ENCODE data around the gene PPP6R3. TPM values are rescaled to one million over a fixed set of nuclear protein-coding genes. Genes with fewer than 3 reads are reported as not detected.
A peak's percentile ranks its signal among the peaks of the same experiment; 100 is the strongest.
"Not testable (repeated sequence)": the region's sequence is repeated elsewhere in the genome, so short reads cannot be mapped to it uniquely, and the experiment has no call there.

Gene PPP6R3
- total RNA-seq, 1 experiment from 2014 or later = 133 TPM

DNA sequence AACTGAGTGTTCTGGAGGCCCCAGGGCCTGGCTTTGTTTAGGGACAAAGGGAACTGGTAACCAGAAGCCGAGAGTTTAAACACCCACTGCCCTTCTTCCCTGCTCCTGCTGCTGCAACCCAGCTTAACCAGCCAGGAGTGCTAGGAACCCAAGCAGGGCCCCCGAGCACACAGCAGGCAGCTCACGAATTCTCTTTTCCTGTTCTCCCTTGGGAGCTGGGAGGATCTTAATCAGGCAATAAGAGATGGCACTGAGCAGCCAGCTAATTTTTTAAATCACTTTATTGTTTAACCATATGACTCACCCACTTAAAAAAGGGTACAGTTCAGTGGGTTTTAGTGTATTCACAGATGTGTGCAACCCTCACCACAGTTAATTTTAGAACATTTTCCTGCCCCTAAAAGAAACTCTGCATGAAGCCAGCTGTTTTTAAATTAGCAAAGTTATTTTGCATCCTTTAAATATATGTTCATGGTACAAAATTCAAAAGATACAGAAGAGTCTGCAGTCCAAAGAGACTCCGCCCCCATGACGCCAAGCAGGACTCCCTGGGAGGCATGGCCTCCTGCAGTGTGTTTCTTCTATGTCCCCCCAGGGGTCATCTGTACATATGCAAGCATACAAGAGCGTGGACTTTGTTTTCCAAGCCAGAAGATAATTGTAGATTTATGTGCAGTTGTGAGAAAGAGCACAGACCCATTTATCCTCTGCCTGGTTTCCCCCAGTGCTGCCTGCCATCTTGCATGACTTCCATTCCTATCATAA lies 18.9 kb upstream of the PPP6R3 start:
- peak; percentile 55 for DNase-seq
- Histone ChIP-seq H3K4me3 (ENCODE audit: insufficient read depth, low read depth, low read length) (no peak overlapping the region), H3K27me3 (ENCODE audit: control insufficient read depth, insufficient read depth, low read length) (no peaks in the 10 kb centered on the region), H3K36me3 (replicated peaks; ENCODE audit: control insufficient read depth, insufficient read depth, low read length) (peaks cover 10% of the 10 kb centered on the region)

DNA sequence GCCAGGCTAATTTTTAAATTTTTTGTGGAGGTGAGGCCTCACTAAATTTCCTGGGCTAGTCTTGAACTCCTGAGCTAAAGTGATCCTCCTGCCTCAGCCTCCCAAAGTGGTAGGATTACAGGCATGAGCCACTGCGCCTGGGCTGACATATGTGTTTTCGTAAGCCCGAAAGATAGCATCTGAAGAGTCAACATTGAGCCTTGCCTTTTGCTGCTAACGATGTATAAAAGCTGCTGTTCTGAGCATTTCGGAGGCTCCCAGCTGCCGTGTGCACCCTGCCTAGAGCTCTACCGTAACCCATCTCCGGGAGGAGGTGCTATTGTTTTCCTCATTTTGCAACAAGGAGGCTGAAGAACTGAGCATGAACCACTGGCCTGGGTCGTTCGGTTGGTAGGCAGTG lies 18.1 kb upstream of the PPP6R3 start:
- DNase-seq = no peak
- no peak overlapping the region for H3K4me3 ChIP-seq (ENCODE audit: insufficient read depth, low read depth, low read length)
- H3K27me3 ChIP-seq (ENCODE audit: control insufficient read depth, insufficient read depth, low read length) = no peaks in the 10 kb centered on the region

DNA sequence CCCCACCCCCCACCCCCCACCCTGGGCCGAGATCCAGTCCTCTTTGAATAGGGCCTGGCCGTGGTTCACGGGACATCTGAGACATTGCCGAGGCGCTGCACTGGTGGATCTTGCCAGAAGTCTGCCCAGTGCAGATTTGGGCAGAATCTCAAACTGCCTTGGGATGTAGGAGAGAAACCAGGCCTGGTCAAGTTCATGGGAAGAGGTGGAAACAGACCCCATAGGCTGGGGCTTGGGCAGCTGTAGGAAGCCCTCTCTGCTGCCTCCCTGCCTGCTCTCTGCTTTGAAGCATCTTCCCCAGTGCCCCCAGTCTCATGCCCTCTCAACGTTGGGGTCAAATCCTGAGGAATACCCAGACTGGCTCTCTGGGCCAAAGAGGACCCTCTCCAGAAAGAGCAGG lies 16.0 kb upstream of the PPP6R3 start:
- Histone ChIP-seq H3K27me3 (ENCODE audit: control insufficient read depth, insufficient read depth, low read length) (no peaks in the 10 kb centered on the region), H3K4me3 (ENCODE audit: insufficient read depth, low read depth, low read length) (no peak overlapping the region), H3K36me3 (replicated peaks; ENCODE audit: control insufficient read depth, insufficient read depth, low read length) (peaks cover 9% of the 10 kb centered on the region)
- no peak for DNase-seq

More for the DNA sequence above, 18.1 kb upstream of the PPP6R3 start:
- peaks cover 11% of the 10 kb centered on the region for H3K36me3 ChIP-seq (replicated peaks; ENCODE audit: control insufficient read depth, insufficient read depth, low read length)

DNA sequence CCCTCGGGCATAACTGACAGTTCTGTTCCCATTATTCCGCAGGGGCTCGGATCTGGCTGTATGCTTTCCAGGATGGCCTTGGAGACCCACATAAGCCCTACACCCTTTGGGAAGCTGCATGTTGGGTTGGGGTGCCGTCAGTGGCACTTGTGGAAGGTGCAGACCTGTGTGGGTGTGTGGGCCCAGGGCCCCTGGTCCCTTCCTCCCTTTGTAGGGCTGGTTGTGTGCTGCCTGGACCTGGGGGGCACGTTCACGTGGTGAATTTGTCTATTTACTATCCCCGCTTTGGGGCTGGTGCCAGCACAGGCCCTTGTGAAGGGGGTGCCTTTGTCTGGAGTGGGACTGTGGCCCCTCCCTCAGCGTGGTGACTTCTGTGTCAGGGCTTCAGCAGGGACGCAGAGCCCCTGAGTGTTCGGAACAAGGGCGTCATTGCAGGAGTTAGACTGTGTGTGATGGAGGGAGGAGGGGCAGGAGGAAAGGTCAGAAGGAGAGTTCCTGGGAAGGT lies 15.0 kb upstream of the PPP6R3 start:
- Histone ChIP-seq H3K27me3 (ENCODE audit: control insufficient read depth, insufficient read depth, low read length) (no peaks in the 10 kb centered on the region), H3K36me3 (replicated peaks; ENCODE audit: control insufficient read depth, insufficient read depth, low read length) (peaks cover 9% of the 10 kb centered on the region), H3K4me3 (ENCODE audit: insufficient read depth, low read depth, low read length) (no peak overlapping the region)
- no peak for DNase-seq

DNA sequence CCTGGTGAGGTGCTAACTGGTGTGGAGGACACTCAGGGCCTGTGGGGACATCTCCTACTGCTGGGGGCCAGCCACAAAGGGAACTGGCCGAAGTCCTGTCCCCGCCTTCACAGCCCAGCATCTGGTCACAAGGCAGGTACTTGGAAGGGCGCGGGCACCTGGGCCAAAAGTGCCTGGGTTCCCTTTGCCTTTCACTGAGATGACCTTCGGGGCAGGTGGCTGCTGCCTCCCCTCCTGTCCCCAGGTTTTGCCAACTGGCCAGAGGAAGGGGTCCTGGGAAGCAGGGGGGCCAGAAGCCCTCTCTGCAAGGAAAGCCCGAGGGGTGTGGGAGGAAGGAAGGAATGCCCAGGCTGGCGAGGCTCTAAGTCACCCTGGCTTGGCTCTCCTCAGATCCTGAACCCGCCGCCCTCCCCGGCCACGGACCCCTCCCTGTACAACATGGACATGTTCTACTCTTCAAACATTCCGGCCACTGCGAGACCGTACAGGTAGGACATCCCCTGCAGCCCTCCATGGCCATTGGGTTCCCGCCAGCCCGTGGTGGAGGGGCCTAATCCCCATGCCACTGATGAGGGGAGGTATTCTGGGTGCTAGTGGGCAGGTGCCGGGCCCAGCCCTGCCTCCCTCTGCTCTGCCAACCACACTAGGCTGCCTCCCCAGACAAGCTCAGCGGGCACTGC lies 14.4 kb upstream of the PPP6R3 start:
- H3K27me3 ChIP-seq (ENCODE audit: control insufficient read depth, insufficient read depth, low read length) = no peaks in the 10 kb centered on the region
- no peak overlapping the region for H3K4me3 ChIP-seq (ENCODE audit: insufficient read depth, low read depth, low read length)
- H3K36me3 ChIP-seq (replicated peaks; ENCODE audit: control insufficient read depth, insufficient read depth, low read length) = peaks cover 9% of the 10 kb centered on the region
- DNase-seq = no peak

DNA sequence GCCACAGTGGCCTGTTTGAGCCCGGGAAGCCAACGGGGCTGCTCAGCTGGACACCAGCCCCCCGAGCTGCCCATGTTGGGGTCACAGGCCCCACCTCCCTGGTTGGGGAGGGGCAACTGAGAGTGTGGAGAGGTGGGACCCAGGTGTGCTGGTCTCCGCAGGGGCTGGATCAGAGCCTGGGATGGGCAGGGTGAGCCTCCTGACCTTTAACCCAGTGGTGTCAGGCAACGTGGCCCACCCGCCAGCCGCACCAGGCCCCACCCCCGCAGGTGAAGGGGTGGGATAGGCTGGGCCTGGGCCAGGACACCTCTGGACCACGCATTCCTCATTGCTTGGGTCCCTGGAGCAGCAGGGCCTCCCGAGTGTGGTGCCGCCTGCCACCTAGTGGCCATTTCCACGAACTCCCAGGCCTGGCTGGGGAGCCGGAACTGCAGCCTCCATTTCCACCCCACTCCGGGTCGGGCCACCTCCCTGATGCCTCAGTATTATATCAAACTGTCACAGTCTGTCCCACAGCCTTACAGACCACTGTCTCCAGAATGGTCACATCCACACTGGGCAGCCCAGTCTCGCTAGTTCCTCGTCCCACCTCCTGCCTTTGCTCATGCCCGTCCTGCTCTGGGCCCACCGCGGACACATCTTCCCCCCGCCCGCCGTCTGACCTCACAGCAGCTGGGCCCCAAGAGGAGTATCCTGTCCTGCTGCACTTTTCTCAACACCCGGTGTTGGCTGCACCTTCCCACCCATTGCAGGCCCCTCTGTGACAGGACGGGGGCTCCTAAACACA lies 13.3 kb upstream of the PPP6R3 start:
- DNase-seq = peak; percentile 97
- H3K27me3 ChIP-seq (ENCODE audit: control insufficient read depth, insufficient read depth, low read length) = no peaks in the 10 kb centered on the region

DNA sequence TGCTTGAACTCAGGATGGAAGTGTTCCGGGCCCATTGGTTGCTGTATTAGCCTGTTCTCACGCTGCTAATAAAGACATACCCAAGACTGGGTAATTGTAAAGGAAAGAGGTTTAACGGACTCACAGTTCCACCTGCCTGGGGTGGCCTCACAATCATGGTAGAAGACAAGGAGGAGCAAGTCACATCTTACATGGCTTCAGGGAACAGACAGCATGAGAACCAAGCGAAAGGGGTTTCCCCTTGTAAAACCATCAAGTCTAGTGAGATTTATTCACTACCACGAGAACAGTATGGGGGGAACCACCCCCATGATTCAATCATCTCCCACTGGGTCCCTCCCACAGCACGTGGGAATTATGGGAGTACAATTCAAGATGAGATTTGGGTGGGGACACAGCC lies 12.6 kb upstream of the PPP6R3 start:
- not testable (repeated sequence) for DNase-seq; H3K4me3 ChIP-seq (ENCODE audit: insufficient read depth, low read depth, low read length); H3K27me3 ChIP-seq (ENCODE audit: control insufficient read depth, insufficient read depth, low read length); H3K36me3 ChIP-seq (replicated peaks; ENCODE audit: control insufficient read depth, insufficient read depth, low read length)

More for the DNA sequence above, 13.3 kb upstream of the PPP6R3 start:
- Histone ChIP-seq H3K36me3 (replicated peaks; ENCODE audit: control insufficient read depth, insufficient read depth, low read length) (peaks cover 4% of the 10 kb centered on the region; the same call in 1 of the 2 replicates), H3K4me3 (ENCODE audit: insufficient read depth, low read depth, low read length) (no peak overlapping the region)

DNA sequence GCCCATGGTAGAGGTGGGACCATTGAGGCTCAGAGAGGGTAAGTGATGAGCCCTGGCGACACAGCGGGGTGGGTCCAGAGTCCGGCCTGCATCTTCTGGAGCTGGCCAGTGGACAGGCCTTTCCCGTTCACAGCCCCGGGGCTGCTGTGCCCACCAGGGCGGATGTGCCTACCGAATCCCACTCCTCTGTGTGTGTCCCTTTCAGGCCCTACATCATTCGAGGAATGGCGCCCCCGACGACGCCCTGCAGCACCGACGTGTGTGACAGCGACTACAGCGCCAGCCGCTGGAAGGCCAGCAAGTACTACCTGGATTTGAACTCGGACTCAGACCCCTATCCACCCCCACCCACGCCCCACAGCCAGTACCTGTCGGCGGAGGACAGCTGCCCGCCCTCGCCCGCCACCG lies 11.9 kb upstream of the PPP6R3 start:
- H3K27me3 ChIP-seq (ENCODE audit: control insufficient read depth, insufficient read depth, low read length) = no peaks in the 10 kb centered on the region
- H3K4me3 ChIP-seq (ENCODE audit: insufficient read depth, low read depth, low read length) = no peak overlapping the region
- no peak for DNase-seq
- peaks cover 4% of the 10 kb centered on the region; the same call in 1 of the 2 replicates for H3K36me3 ChIP-seq (replicated peaks; ENCODE audit: control insufficient read depth, insufficient read depth, low read length)

DNA sequence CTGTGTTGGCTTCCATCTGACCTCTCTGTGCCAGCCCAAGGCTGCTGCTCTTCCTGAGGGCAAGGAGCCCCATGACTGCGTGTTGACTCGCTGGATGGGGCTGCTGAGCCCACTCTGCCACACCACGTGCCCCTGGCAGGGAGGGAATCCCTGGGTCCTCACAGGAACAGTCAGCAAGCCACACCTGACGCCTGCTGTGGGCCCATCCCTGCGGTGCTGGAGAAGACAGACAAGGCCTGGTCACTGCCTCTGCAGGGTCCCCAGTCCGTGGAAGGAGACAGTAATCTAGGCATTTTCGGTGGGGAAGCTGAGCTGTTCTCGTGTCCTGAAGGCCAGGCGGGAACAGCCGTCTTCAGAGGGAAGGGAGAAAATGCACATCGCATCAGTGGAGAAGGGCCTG lies 10.6 kb upstream of the PPP6R3 start:
- no peaks in the 10 kb centered on the region for H3K27me3 ChIP-seq (ENCODE audit: control insufficient read depth, insufficient read depth, low read length)
- peaks cover 4% of the 10 kb centered on the region; the same call in 1 of the 2 replicates for H3K36me3 ChIP-seq (replicated peaks; ENCODE audit: control insufficient read depth, insufficient read depth, low read length)
- DNase-seq = no peak
- no peak overlapping the region for H3K4me3 ChIP-seq (ENCODE audit: insufficient read depth, low read depth, low read length)

DNA sequence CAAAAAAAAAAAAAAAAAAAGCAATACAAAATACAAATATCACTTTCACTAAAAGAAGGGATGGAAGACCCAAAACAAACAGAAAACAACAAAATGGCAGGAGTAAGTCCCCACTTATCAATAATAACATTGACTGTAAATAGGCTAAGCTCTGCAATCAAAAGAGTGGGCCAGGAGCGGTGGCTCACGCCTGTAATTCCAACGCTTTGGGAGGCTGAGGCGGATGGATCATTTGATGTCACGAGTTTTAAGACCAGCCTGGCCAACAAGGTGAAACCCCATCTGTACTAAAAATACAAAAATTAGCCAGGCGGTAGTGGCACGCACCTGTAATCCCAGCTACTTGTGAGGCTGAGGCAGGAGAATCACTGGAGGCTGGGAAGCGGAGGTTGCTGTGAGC lies 9.8 kb upstream of the PPP6R3 start:
- Histone ChIP-seq H3K4me3 (ENCODE audit: insufficient read depth, low read depth, low read length) (no peak overlapping the region), H3K27me3 (ENCODE audit: control insufficient read depth, insufficient read depth, low read length) (no peaks in the 10 kb centered on the region), H3K36me3 (replicated peaks; ENCODE audit: control insufficient read depth, insufficient read depth, low read length) (peaks cover 4% of the 10 kb centered on the region; the same call in 1 of the 2 replicates)
- no peak for DNase-seq

DNA sequence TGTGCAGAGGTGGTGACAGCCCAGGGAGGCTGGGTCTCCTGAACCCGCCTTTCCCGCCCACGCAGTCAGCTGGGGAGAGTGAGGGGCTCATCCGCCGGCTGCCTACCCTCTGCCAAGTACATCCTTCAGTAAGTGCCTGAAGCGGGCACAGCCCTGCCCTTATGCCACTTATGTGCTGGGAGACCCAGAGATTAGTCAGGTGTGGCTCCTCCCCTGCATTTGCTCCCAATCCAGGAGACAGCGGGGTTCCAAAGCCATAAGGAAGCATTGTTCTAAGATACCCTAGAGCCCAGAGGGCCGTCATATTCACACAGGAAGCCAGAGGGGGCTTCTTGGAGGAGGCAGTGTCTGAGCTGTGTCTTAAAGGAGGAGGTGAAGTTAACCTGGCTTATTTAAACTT lies 5.8 kb upstream of the PPP6R3 start:
- Histone ChIP-seq H3K4me3 (ENCODE audit: insufficient read depth, low read depth, low read length) (no peak overlapping the region), H3K27me3 (ENCODE audit: control insufficient read depth, insufficient read depth, low read length) (no peaks in the 10 kb centered on the region), H3K36me3 (replicated peaks; ENCODE audit: control insufficient read depth, insufficient read depth, low read length) (no peaks in the 10 kb centered on the region)
- peak; percentile 76 for DNase-seq

DNA sequence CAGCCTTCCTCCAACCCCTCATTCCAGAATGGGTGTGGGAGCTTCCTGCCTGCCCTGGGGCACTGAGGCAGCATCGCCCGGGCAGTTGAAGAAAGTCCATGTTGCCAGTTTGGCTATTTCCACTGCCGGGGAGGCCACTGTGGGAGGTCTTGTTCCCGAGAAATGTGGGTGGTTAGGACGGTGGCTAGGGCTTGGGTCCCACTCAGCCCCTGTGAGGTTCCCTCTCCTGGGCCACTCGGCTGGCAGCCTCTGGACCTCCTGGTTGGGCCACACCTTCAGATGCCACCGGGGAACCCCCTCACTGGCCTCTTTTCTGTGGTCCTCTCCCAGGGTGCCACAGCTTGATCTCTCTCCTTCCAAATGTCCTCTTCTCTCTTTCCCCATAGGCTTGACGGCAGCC lies 5.1 kb upstream of the PPP6R3 start:
- Histone ChIP-seq H3K27me3 (ENCODE audit: control insufficient read depth, insufficient read depth, low read length) (no peaks in the 10 kb centered on the region), H3K36me3 (replicated peaks; ENCODE audit: control insufficient read depth, insufficient read depth, low read length) (no peaks in the 10 kb centered on the region), H3K4me3 (ENCODE audit: insufficient read depth, low read depth, low read length) (no peak overlapping the region)
- DNase-seq = no peak

DNA sequence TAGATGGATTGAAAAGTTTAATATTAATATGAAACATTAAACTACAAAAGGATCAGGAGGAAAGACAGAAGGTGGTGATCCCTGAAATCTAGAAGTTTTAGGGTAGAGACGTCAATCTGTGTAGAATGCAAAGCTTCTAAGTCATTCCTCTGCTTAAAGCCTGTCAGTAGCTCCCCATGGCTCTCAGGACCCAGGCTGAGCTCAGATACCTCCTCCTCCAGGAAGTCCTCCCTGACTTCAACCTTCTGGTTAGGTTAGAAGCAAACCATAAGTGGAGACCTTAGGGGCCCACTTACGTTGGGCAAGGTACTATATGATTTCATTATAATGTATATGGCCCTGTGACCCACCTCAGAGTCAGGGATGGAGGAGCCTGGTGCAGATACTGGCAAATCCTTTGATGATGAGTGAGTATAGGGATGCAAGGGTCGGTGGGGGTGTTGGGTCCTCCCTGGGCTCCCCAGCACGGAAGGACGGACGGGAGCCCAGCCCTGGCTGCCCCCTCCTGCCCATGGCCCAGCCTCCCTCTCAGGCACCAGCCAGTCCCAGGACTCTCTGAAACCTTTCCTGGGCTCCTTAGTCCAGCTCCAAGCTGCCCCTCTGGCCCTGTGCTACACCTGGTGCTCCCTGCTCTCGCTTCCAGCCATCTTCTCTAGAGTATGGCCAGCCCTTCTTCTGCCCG lies 3.2 kb upstream of the PPP6R3 start:
- Histone ChIP-seq H3K4me3 (ENCODE audit: insufficient read depth, low read depth, low read length) (no peak overlapping the region), H3K36me3 (replicated peaks; ENCODE audit: control insufficient read depth, insufficient read depth, low read length) (no peaks in the 10 kb centered on the region), H3K27me3 (ENCODE audit: control insufficient read depth, insufficient read depth, low read length) (no peaks in the 10 kb centered on the region)
- DNase-seq = peak; percentile 6

DNA sequence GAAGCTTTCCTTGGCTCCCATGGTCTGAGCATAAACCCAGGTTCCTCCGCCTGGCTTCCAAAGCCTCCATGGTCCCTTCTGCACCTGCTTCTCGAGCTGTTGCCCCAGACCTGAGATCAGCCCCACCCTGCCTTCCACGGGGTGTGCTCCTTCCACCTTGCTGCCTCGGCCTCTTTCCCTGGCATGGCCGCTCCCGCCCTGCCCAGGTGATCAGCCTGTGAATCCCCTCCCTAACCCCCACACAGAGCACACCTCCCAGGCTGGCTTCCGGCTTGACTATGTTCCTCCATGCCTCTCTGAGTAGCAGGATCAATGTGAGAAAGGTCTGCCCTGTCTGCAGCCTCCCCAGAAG lies 2.7 kb upstream of the PPP6R3 start:
- H3K27me3 ChIP-seq (ENCODE audit: control insufficient read depth, insufficient read depth, low read length) = no peaks in the 10 kb centered on the region
- no peaks in the 10 kb centered on the region; the same call in 1 of the 2 replicates for H3K36me3 ChIP-seq (replicated peaks; ENCODE audit: control insufficient read depth, insufficient read depth, low read length)
- peak; percentile 30 for DNase-seq
- no peak overlapping the region for H3K4me3 ChIP-seq (ENCODE audit: insufficient read depth, low read depth, low read length)
